Gastrocnemius medialis (tissue), 4 donors: ENCODE measurements around the gene DENND1A.

Source experiments
- CTCF ChIP-seq, 5 experiments: fragments of 450-650 bp in 3 of 5; fragments of 200-600 bp in 2 of 5; sonication (generic) in 2 of 5; IDR thresholded peaks in 4 of 5; conservative IDR thresholded peaks in 1 of 5; 1 replicate in 4 of 5; 2 replicates in 1 of 5; pipeline ENCODE4 v1.5.1; 2016 to 2019; ENCODE audit warnings: antibody characterized with exemption in 5 of 5, mild to moderate bottlenecking in 3 of 5, moderate library complexity in 3 of 5
- POLR2A ChIP-seq, 2 donors: fragments of 450-650 bp; IDR thresholded peaks; one replicate each; pipeline ENCODE4 v1.6.1; 2017; ENCODE audit warnings: antibody characterized with exemption in 2 of 2, mild to moderate bottlenecking in 2 of 2, moderate library complexity in 2 of 2

- TF ChIP-seq CTCF (IDR thresholded peaks at IDR 0.05 in 4 of 5, conservative IDR thresholded peaks at IDR 0.05 in 1 of 5) (no peak), POLR2A (IDR thresholded peaks at IDR 0.05) (no peak)
Measured at GRCh38 chr9:123534336-123534735, 395.6 kb downstream of the DENND1A start.
